ENCODE data around the gene ELP4.

The ELP4 gene

GRCh38 chr11:31582697-31583096 lies 73.1 kb downstream of the ELP4 start:
- no peak for TF ChIP-seq CTCF (IDR thresholded peaks at IDR 0.05; ENCODE audit: low read depth, low read length)
- no peak overlapping the region for H3K4me3 ChIP-seq (ENCODE audit: low read depth, low read length)
- DNase-seq (ENCODE audit: low read depth, low spot score) = no peak
- in situ Hi-C loops (cut with HindIII; ENCODE audit: low sequenced_read_pairs) = no loop called here

- no peak for TF ChIP-seq CTCF (IDR thresholded peaks at IDR 0.05; ENCODE audit: low read depth, low read length)
- no peak overlapping the region for H3K4me3 ChIP-seq (ENCODE audit: low read depth, low read length)
- DNase-seq (ENCODE audit: low read depth, low spot score) = no peak
- in situ Hi-C loops (cut with HindIII; ENCODE audit: low sequenced_read_pairs) = no loop called here
These were observed 88.9 kb downstream of the ELP4 start for GRCh38 chr11:31598454-31598853.

GRCh38 chr11:31601635-31602282 lies 92.2 kb downstream of the ELP4 start:
- in situ Hi-C loops (cut with HindIII; ENCODE audit: low sequenced_read_pairs) = no loop called here
- DNase-seq (ENCODE audit: low read depth, low spot score) = no peak
- no peak for TF ChIP-seq CTCF (IDR thresholded peaks at IDR 0.05; ENCODE audit: low read depth, low read length)
- no peak overlapping the region for H3K4me3 ChIP-seq (ENCODE audit: low read depth, low read length)

GRCh38 chr11:31606893-31607292 lies 97.3 kb downstream of the ELP4 start:
- no peak for TF ChIP-seq CTCF (IDR thresholded peaks at IDR 0.05; ENCODE audit: low read depth, low read length)
- no peak for DNase-seq (ENCODE audit: low read depth, low spot score)
- no peak overlapping the region for H3K4me3 ChIP-seq (ENCODE audit: low read depth, low read length)
- in situ Hi-C loops (cut with HindIII; ENCODE audit: low sequenced_read_pairs) = no loop called here

GRCh38 chr11:31607914-31608313 lies 98.3 kb downstream of the ELP4 start:
- no peak overlapping the region for H3K4me3 ChIP-seq (ENCODE audit: low read depth, low read length)
- no peak for TF ChIP-seq CTCF (IDR thresholded peaks at IDR 0.05; ENCODE audit: low read depth, low read length)
- in situ Hi-C loops (cut with HindIII; ENCODE audit: low sequenced_read_pairs) = no loop called here
- DNase-seq (ENCODE audit: low read depth, low spot score) = no peak

- H3K4me3 ChIP-seq (ENCODE audit: low read depth, low read length) = no peak overlapping the region
- DNase-seq (ENCODE audit: low read depth, low spot score) = no peak
- TF ChIP-seq CTCF (IDR thresholded peaks at IDR 0.05; ENCODE audit: low read depth, low read length) = no peak
- in situ Hi-C loops (cut with HindIII; ENCODE audit: low sequenced_read_pairs) = no loop called here
These were observed 99.4 kb downstream of the ELP4 start for GRCh38 chr11:31608995-31609394.
